Activated CD4-positive, alpha-beta T cell treated with anti-CD3 and anti-CD28 coated beads, Interleukin-2, amount 10 ng/mL, durations not matched to agents 7 days and 5 days (primary cell): Measurements from ENCODE around the gene CCDC157. TPM values are rescaled to one million over a fixed set of nuclear protein-coding genes. Genes with fewer than 3 reads are reported as not detected.

Source experiments
- CTCF ChIA-PET: fragments of 350-600 bp; sonication (Branson Sonifier 250); formaldehyde crosslinking; loops from one replicate; lab custom pipeline; 2021; ENCODE audit warnings: antibody characterized with exemption; lab: Charles Lee
- POLR2A ChIA-PET: fragments of 350-600 bp; sonication (Branson Sonifier 250); formaldehyde crosslinking; loops from one replicate; lab custom pipeline; 2021; ENCODE audit warnings: antibody characterized with exemption; lab: Charles Lee
- DNase-seq: peaks from one replicate; pipeline ENCODE4 v3.0.0-alpha.2; 2020
- H3K27ac Mint-ChIP-seq: one replicate; pipeline ENCODE4 v1.8.0; 2021; ENCODE audit warnings: mild to moderate bottlenecking, moderate library complexity, mixed read lengths
- H3K27me3 Mint-ChIP-seq: one replicate; pipeline ENCODE4 v1.8.0; 2021; ENCODE audit warnings: mixed read lengths
- H3K36me3 Mint-ChIP-seq: one replicate; pipeline ENCODE4 v1.8.0; 2021; ENCODE audit warnings: low read depth, mixed read lengths
- H3K4me1 Mint-ChIP-seq: one replicate; pipeline ENCODE4 v1.8.0; 2021; ENCODE audit warnings: mixed read lengths
- H3K4me3 Mint-ChIP-seq: one replicate; pipeline ENCODE4 v1.8.0; 2021; ENCODE audit warnings: mild to moderate bottlenecking, moderate library complexity, mixed read lengths
- H3K9me3 Mint-ChIP-seq: one replicate; pipeline ENCODE4 v1.8.0; 2021; ENCODE audit warnings: mixed read lengths
- total RNA-seq, 2 experiments: library from RNA; stranded (reverse); gene quantifications; one replicate each; pipeline ENCODE4 v1.2.3, GENCODE V29; 2021

Gene CCDC157
- total RNA-seq, 2 experiments from 2014 or later = 3.5 to 4.3 TPM

DNA sequence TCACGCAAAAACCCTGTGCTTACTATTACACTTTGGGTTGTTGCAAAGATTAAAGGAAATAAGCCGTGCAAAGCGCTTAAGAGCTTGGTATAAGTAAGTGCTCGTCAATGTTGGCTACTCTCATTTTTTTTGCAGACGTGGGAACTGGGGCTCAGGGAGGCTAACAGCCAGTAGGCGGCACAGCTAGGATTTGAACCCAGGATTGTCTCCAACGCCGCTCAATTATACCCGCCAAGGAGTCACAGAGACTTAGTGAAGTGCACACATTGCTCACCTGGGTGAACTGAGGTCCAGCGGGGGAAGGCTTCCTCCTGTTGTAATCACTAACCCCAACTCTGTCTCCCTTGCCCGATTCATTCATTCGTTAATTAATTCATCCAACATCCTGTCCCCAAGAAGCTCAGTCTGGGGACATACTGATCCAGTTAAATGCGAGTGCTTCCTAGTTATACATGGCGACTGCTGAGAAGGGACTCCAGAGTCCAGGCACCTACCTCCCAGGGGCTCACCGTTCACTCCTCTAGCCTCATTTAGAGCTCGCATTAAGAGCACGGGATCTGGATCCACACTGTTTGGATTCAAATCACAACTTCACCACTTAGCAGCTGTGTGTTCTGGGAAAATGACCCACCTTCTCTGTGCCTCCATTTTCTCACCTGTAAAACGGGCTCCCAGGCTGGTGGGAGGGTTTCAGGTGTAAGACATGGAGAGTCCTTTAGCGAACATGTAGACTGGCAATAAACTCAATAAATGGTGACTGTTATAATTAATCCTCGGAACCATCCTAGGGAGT lies 67.9 kb downstream of the CCDC157 start:
- POLR2A ChIA-PET = interaction anchor here (0.7 to 1.0 kb wide), 2 partner anchors 15 to 28 kb away, joined by 3 to 4 read pairs; partner anchors contain the start of gene SEC14L2
- no peaks in the 10 kb centered on the region for H3K9me3 Mint-ChIP-seq
- CTCF ChIA-PET = interaction anchor here (0.5 to 7.4 kb wide), 19 partner anchors 10 to 391 kb away, joined by 3 to 91 read pairs (median 6); partner anchors contain the start of genes CASTOR1, CCDC157, RNF215 and SEC14L2
- peak overlapping the region; percentile 99 for H3K27ac Mint-ChIP-seq
- no peaks in the 10 kb centered on the region for H3K27me3 Mint-ChIP-seq
- peak overlapping the region; percentile 99 for H3K4me3 Mint-ChIP-seq
- peak; percentile 40 for DNase-seq
- peaks cover 35% of the 10 kb centered on the region for H3K36me3 Mint-ChIP-seq
- H3K4me1 Mint-ChIP-seq = peaks cover 61% of the 10 kb centered on the region

DNA sequence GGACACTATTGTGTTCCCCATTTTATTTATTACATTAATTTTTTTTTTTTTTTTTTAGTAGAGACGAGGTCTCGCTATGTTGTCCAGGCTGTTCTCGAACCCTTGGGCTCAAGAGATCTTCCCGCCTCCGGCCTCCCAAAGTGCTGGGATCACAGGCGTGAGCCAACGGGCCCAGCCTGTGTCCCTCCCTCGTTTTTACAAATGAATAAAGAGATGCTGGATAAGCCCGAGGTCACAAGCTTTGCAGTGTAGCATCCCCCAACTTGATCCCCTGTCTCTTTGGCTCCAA lies 68.5 kb downstream of the CCDC157 start:
- H3K27ac Mint-ChIP-seq = peak overlapping the region; percentile 92
- CTCF ChIA-PET = interaction anchor here (0.9 to 7.4 kb wide), 14 partner anchors 11 to 160 kb away, joined by 3 to 91 read pairs (median 7); partner anchors contain the start of genes CASTOR1, RNF215 and SEC14L2
- H3K9me3 Mint-ChIP-seq = no peaks in the 10 kb centered on the region
- H3K27me3 Mint-ChIP-seq = no peaks in the 10 kb centered on the region
- peak overlapping the region; percentile 99 for H3K4me3 Mint-ChIP-seq
- peaks cover 37% of the 10 kb centered on the region for H3K36me3 Mint-ChIP-seq
- peaks cover 60% of the 10 kb centered on the region for H3K4me1 Mint-ChIP-seq
- POLR2A ChIA-PET = interaction anchor here (0.7 to 1.0 kb wide), 2 partner anchors 15 to 29 kb away, joined by 3 to 4 read pairs; partner anchors contain the start of gene SEC14L2
- DNase-seq = no peak

DNA sequence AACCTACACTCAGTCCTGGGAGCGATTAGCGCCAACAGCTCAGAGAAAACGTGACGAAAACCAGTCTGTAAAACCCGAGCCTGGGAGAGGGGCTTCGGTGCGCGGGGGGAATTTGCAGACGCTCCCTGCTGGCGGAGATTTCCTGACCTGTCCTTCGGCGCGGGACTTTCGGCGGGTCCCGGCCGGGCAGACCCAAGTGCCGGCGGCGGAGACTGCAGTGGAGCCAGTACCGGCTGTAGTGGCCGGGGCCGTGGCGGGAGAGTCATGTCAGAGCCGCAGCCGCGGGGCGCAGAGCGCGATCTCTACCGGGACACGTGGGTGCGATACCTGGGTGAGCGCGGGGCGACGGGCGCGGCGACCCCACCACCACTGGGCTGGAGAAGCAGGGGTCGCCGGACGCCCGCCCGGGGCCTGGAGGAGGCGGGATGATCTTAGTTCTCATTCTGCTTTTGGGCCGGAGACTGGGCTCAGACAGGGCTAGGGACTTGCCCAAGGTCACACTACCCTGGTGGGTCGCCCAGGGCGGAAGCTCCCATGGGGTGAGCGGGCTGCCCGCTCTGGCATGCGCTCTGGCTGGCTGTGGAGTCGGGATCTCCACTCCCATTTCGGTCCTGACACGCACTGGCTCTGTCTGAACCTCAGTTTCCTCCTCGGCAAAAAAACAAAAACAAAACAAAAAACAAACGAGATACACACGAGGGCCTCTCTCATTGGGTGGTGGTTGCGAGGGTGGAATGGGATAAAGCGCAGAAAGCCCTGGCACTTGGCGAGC lies 69.0 kb downstream of the CCDC157 start, which contains the start of gene MTFP1:
Gene MTFP1 (plus strand): TSS at position 153 of the 772 bp plus-strand sequence. CDS start 112 bp downstream, at position 265.
- Mint-ChIP-seq H3K4me3 (peak within 1 kb of the TSS; percentile 99), H3K9me3 (no peaks in the 10 kb centered on the region), H3K27me3 (no peaks in the 10 kb centered on the region), H3K4me1 (peaks cover 55% of the 10 kb centered on the region), H3K27ac (peak within 1 kb of the TSS; percentile 99), H3K36me3 (peaks cover 35% of the 10 kb centered on the region)
- POLR2A ChIA-PET = no interaction called here
- CTCF ChIA-PET = interaction anchor here (0.9 to 7.4 kb wide), 22 partner anchors 7 to 161 kb away, joined by 3 to 91 read pairs (median 4); partner anchors contain the start of genes RNF215 and SEC14L2
- DNase-seq = peak; percentile 48

Other genes starting within 250 kb of the CCDC157 start
- gene LIF, start 110.2 kb upstream of the CCDC157 start, total RNA-seq = 100 to 1,000 TPM; 102 to 103 TPM
- 10 to 100 TPM; 74.7 to 80.5 TPM for gene OSM, start 90.2 kb upstream of the CCDC157 start, total RNA-seq
- 10 to 100 TPM; 16.7 to 20.0 TPM for gene CASTOR1, start 67.5 kb upstream of the CCDC157 start, total RNA-seq
- 10 to 100 TPM; 45.5 to 47.6 TPM for gene TBC1D10A, start 30.1 kb upstream of the CCDC157 start, total RNA-seq
- 100 to 1,000 TPM; 247 to 279 TPM for gene SF3A1, start 113 bp upstream of the CCDC157 start, total RNA-seq
- 1 to 10 TPM; 9.8 to 9.9 TPM for gene RNF215, start 30.4 kb downstream of the CCDC157 start, total RNA-seq
- 10 to 100 TPM in 1 of 2 experiments, 1 to 10 TPM in 1; 7.6 to 10.5 TPM for gene SEC14L2, start 40.0 kb downstream of the CCDC157 start, total RNA-seq
- gene MTFP1, start 68.8 kb downstream of the CCDC157 start, total RNA-seq = 10 to 100 TPM; 34.5 to 40.0 TPM
- gene SEC14L3, start 115.0 kb downstream of the CCDC157 start, total RNA-seq = not detected
- not detected for gene SEC14L4, start 148.7 kb downstream of the CCDC157 start, total RNA-seq
- gene SEC14L6, start 189.7 kb downstream of the CCDC157 start, total RNA-seq = not detected
- gene GAL3ST1, start 217.7 kb downstream of the CCDC157 start, total RNA-seq = not detected
- 10 to 100 TPM; 58.5 to 62.7 TPM for gene PES1, start 234.9 kb downstream of the CCDC157 start, total RNA-seq